WTC11 (cell line): ENCODE data around the gene CENPM. TPM values are rescaled to one million over a fixed set of nuclear protein-coding genes. Genes with fewer than 3 reads are reported as not detected.

Experiments used
- ATAC-seq: fragments of 200-7000 bp; cut with Tn5 transposase; 2 replicates; pipeline ENCODE4 v1.10.0; 2021; ENCODE audit warnings: mild to moderate bottlenecking, moderate library complexity
- CTCF ChIA-PET: fragments of 300-600 bp; sonication (Branson Sonifier 250); formaldehyde crosslinking; loops from one replicate; lab custom pipeline; 2021; ENCODE audit warnings: antibody characterized with exemption; lab: Charles Lee
- POLR2A ChIA-PET: fragments of 350-600 bp; sonication (Branson Sonifier 250); formaldehyde crosslinking; loops from one replicate; lab custom pipeline; 2021; ENCODE audit warnings: antibody characterized with exemption; lab: Charles Lee
- DNase-seq: peaks from one replicate; pipeline ENCODE4 v3.0.0; 2021; ENCODE audit warnings: low spot score
- H3K27ac Mint-ChIP-seq: 2 replicates; pipeline ENCODE4 v1.8.0; 2021; ENCODE audit warnings: mixed read lengths
- H3K27me3 Mint-ChIP-seq: 2 replicates; pipeline ENCODE4 v1.8.0; 2021; ENCODE audit warnings: low read depth, mild to moderate bottlenecking, moderate library complexity, mixed read lengths
- H3K36me3 Mint-ChIP-seq: 2 replicates; pipeline ENCODE4 v1.8.0; 2021; ENCODE audit warnings: mixed read lengths
- H3K4me1 Mint-ChIP-seq: 2 replicates; pipeline ENCODE4 v1.8.0; 2022; ENCODE audit warnings: mixed read lengths
- H3K4me3 Mint-ChIP-seq: 2 replicates; pipeline ENCODE4 v1.8.0; 2021; ENCODE audit warnings: mild to moderate bottlenecking, moderate library complexity, mixed read lengths
- H3K9me3 Mint-ChIP-seq: 2 replicates; pipeline ENCODE4 v1.8.0; 2021; ENCODE audit warnings: mixed read lengths
- ATF1 ChIP-seq: sonication (generic); formaldehyde crosslinking; IDR thresholded peaks from 2 replicates; pipeline ENCODE4 v1.8.1; 2023; ENCODE audit warnings: mild to moderate bottlenecking, moderate library complexity, missing genetic modification reagents
- CDX4 ChIP-seq: fragments of 250-450 bp; sonication (Bioruptor Pico); IDR thresholded peaks from 2 replicates; pipeline ENCODE4 v1.9.0; 2021; ENCODE audit warnings: moderate library complexity, mild to moderate bottlenecking, inconsistent platforms, borderline replicate concordance
- E2F1 ChIP-seq: sonication (generic); formaldehyde crosslinking; IDR thresholded peaks from 2 replicates; pipeline ENCODE4 v1.8.0; 2022; ENCODE audit warnings: mild to moderate bottlenecking, missing genetic modification reagents
- E2F4 ChIP-seq: sonication (generic); formaldehyde crosslinking; IDR thresholded peaks from 2 replicates; pipeline ENCODE4 v1.8.1; 2022; ENCODE audit warnings: low read depth, mild to moderate bottlenecking, moderate library complexity, missing genetic modification reagents, borderline replicate concordance
- EMX1 ChIP-seq: fragments of 250-450 bp; sonication (Bioruptor Pico); IDR thresholded peaks from 2 replicates; pipeline ENCODE4 v1.8.0; 2021; ENCODE audit warnings: mild to moderate bottlenecking
- ESRRA ChIP-seq: sonication (generic); formaldehyde crosslinking; IDR thresholded peaks from 2 replicates; pipeline ENCODE4 v1.8.1; 2022; ENCODE audit warnings: mild to moderate bottlenecking, missing genetic modification reagents, borderline replicate concordance
- FOXP1 ChIP-seq: sonication (generic); formaldehyde crosslinking; IDR thresholded peaks from 2 replicates; pipeline ENCODE4 v1.8.0; 2022; ENCODE audit warnings: missing genetic modification reagents, mild to moderate bottlenecking, moderate library complexity, borderline replicate concordance
- GTF2I ChIP-seq: fragments of 250-450 bp; sonication (Bioruptor Pico); conservative IDR thresholded peaks from 2 replicates; pipeline ENCODE4 v1.4.0; 2021; ENCODE audit warnings: mild to moderate bottlenecking
- HMGA2 ChIP-seq: fragments of 250-450 bp; sonication (Bioruptor Pico); IDR thresholded peaks from 2 replicates; pipeline ENCODE4 v1.4.0; 2021; ENCODE audit warnings: mild to moderate bottlenecking, moderate library complexity
- MLX ChIP-seq: sonication (generic); formaldehyde crosslinking; IDR thresholded peaks from 2 replicates; pipeline ENCODE4 v1.8.1; 2023; ENCODE audit warnings: mild to moderate bottlenecking, missing genetic modification reagents, moderate library complexity
- MXD4 ChIP-seq: fragments of 250-450 bp; sonication (Bioruptor Pico); IDR thresholded peaks from 2 replicates; pipeline ENCODE4 v1.8.0; 2021; ENCODE audit warnings: mild to moderate bottlenecking, moderate library complexity, borderline replicate concordance
- NFE2L1 ChIP-seq: sonication (generic); formaldehyde crosslinking; IDR thresholded peaks from 2 replicates; pipeline ENCODE4 v1.8.1; 2023; ENCODE audit warnings: missing genetic modification reagents
- NFYB ChIP-seq: sonication (generic); formaldehyde crosslinking; conservative IDR thresholded peaks from 2 replicates; pipeline ENCODE4 v1.8.0; 2022; ENCODE audit warnings: low read depth, missing genetic modification reagents
- NR3C1 ChIP-seq: sonication (generic); formaldehyde crosslinking; conservative IDR thresholded peaks from 2 replicates; pipeline ENCODE4 v1.8.1; 2023; ENCODE audit warnings: low read depth, mild to moderate bottlenecking, missing genetic modification reagents
- RORB ChIP-seq: fragments of 250-450 bp; sonication (Bioruptor Pico); IDR thresholded peaks from 2 replicates; pipeline ENCODE4 v1.9.0; 2021; ENCODE audit warnings: mild to moderate bottlenecking
- SMAD3 ChIP-seq: sonication (generic); formaldehyde crosslinking; IDR thresholded peaks from 2 replicates; pipeline ENCODE4 v1.8.0; 2022; ENCODE audit warnings: missing genetic modification reagents, mild to moderate bottlenecking, borderline replicate concordance
- SMAD4 ChIP-seq: sonication (generic); formaldehyde crosslinking; IDR thresholded peaks from 2 replicates; pipeline ENCODE4 v1.8.0; 2022; ENCODE audit warnings: mild to moderate bottlenecking, missing genetic modification reagents
- TCF7 ChIP-seq: sonication (generic); formaldehyde crosslinking; IDR thresholded peaks from 2 replicates; pipeline ENCODE4 v1.8.0; 2022; ENCODE audit warnings: mild to moderate bottlenecking, low read depth, missing genetic modification reagents, moderate library complexity
- USF2 ChIP-seq: sonication (generic); formaldehyde crosslinking; IDR thresholded peaks from 2 replicates; pipeline ENCODE4 v1.8.1; 2023; ENCODE audit warnings: mild to moderate bottlenecking, missing genetic modification reagents, moderate library complexity
- ZNF232 ChIP-seq: sonication (generic); formaldehyde crosslinking; IDR thresholded peaks from 2 replicates; pipeline ENCODE4 v1.8.0; 2022; ENCODE audit warnings: mild to moderate bottlenecking, missing genetic modification reagents
- ZNF281 ChIP-seq: sonication (generic); formaldehyde crosslinking; IDR thresholded peaks from 2 replicates; pipeline ENCODE4 v1.8.0; 2023; ENCODE audit warnings: mild to moderate bottlenecking, missing genetic modification reagents
- total RNA-seq: library from RNA; stranded (reverse); gene quantifications from 3 replicates; pipeline ENCODE4 v1.2.3, GENCODE V29; 2021

CENPM gene
- total RNA-seq, 1 experiment from 2014 or later: 40.3 TPM

GRCh38 chr22:41946629-41947423, at the start of gene CENPM (continued):
- peak; percentile 60 for TF ChIP-seq E2F1 (CRISPR knock-in tag)
- TF ChIP-seq NR3C1: no peak
- no peak for TF ChIP-seq GTF2I (CRISPR knock-in tag)
- TF ChIP-seq USF2: peak; percentile 95
- TF ChIP-seq ATF1 (CRISPR knock-in tag): no peak
- peak; percentile 70; the same call in 1 of the 2 replicates for TF ChIP-seq SMAD3
- 0 out of 2 replicates have a peak, but pooled peaks have one; percentile 6 for TF ChIP-seq TCF7
- TF ChIP-seq MXD4 (CRISPR knock-in tag): no peak
- TF ChIP-seq CDX4 (CRISPR knock-in tag): no peak
- TF ChIP-seq MLX (CRISPR knock-in tag): no peak
- TF ChIP-seq E2F4: peak; percentile 73; the same call in 1 of the 2 replicates
- TF ChIP-seq RORB: no peak
- TF ChIP-seq NFE2L1: peak; percentile 63; the same call in 1 of the 2 replicates
- TF ChIP-seq ESRRA (CRISPR knock-in tag): 0 out of 2 replicates have a peak, but pooled peaks have one; percentile 61
- peak; percentile 57 for TF ChIP-seq FOXP1 (CRISPR knock-in tag)
- TF ChIP-seq EMX1 (CRISPR knock-in tag): no peak

GRCh38 chr22:41995211-41995610, 48.3 kb upstream of the CENPM start:
- Mint-ChIP-seq H3K27me3 (peaks cover 17% of the 10 kb centered on the region), H3K4me1 (peaks cover 7% of the 10 kb centered on the region; the same call in 1 of the 2 replicates), H3K9me3 (no peaks in the 10 kb centered on the region), H3K4me3 (no peak overlapping the region), H3K27ac (no peak overlapping the region), H3K36me3 (peaks cover 21% of the 10 kb centered on the region)
- TF ChIP-seq HMGA2 (no peak), SMAD4 (no peak)
- no peak for DNase-seq
- POLR2A ChIA-PET: no interaction called here
- CTCF ChIA-PET: no interaction called here
- ATAC-seq: no peak

- H3K27me3 Mint-ChIP-seq: no peaks in the 10 kb centered on the region; the same call in 1 of the 2 replicates
- H3K36me3 Mint-ChIP-seq: peaks cover 25% of the 10 kb centered on the region
- TF ChIP-seq ZNF232 (no peak), ZNF281 (no peak), NFYB (CRISPR knock-in tag) (no peak)
- no peaks in the 10 kb centered on the region; the same call in 1 of the 2 replicates for H3K4me1 Mint-ChIP-seq
- no peak overlapping the region for H3K4me3 Mint-ChIP-seq
- H3K9me3 Mint-ChIP-seq: no peaks in the 10 kb centered on the region
- no peak overlapping the region for H3K27ac Mint-ChIP-seq
- no peak for DNase-seq
- ATAC-seq: no peak
- CTCF ChIA-PET: no interaction called here
- POLR2A ChIA-PET: no interaction called here
These were observed 45.5 kb upstream of the CENPM start for GRCh38 chr22:41992496-41992895.
